ENCODE results near the gene ABTB2. TPM values are rescaled to one million over a fixed set of nuclear protein-coding genes. Genes with fewer than 3 reads are reported as not detected.

Gene ABTB2
- total and polyA plus RNA-seq, 4 donors = 0.73 to 3.3 (median 2.7) TPM

GRCh38 chr11:34332524-34332923, 25.3 kb downstream of the ABTB2 start:
- H3K27me3 ChIP-seq (ENCODE audit: control insufficient read depth in 3 of 3, insufficient read depth in 3 of 3, low read length in 2 of 3) = no peaks in the 10 kb centered on the region
- no peak for ATAC-seq (ENCODE audit: insufficient read depth, low FRiP score)
- H3K4me1 ChIP-seq (ENCODE audit: control insufficient read depth in 5 of 5, insufficient read depth in 5 of 5, low read length in 5 of 5) = peaks cover 6 to 33% (median 20%) of the 10 kb centered on the region in 5 donors
- TF ChIP-seq CTCF (IDR thresholded peaks at IDR 0.05; ENCODE audit: control extremely low read depth, extremely low read depth) = no peak
- DNase-seq = peak; percentile 59 to 77 (median 75)
- no peak overlapping the region for H3K4me3 ChIP-seq
- H3K27ac ChIP-seq (ENCODE audit: low read depth in 1 of 2, low read length in 1 of 2) = no peak overlapping the region
- H3K9ac ChIP-seq (ENCODE audit: insufficient read depth in 1 of 2, low read length in 2 of 2) = no peak overlapping the region
- peaks cover 0 to 3% (median 0%) of the 10 kb centered on the region in 4 donors for H3K9me3 ChIP-seq (ENCODE audit: control insufficient read depth in 4 of 4, insufficient read depth in 3 of 4, low read length in 3 of 4)
- no peaks in the 10 kb centered on the region for H3K36me3 ChIP-seq (ENCODE audit: control insufficient read depth in 4 of 4, insufficient read depth in 4 of 4, low read length in 4 of 4)
- WGBS, 2 donors = 27 to 37% methylated on average over 3 of the region's 3 CpGs

DNA sequence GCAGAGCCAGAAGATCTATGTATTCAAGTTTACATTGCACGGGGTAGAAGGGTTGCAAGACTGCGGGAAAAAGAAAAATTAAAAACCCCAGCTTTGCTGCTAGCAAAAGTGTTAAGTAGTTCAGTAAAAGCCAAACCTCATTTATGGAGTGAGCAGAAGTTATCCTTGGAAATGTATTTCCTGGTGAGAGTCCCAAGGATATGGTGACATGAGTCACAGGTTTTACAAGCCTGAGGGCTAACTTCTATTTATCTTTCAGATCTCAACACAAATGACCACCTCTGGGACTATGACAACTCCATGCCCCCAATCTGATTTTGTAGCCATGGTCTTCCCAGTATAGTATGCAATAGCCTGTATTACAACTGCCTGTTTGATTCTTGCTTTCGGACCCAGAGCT, 26.1 kb downstream of the ABTB2 start:
- H3K9ac ChIP-seq (ENCODE audit: insufficient read depth in 1 of 2, low read length in 2 of 2) = no peak overlapping the region
- H3K4me1 ChIP-seq (ENCODE audit: control insufficient read depth in 5 of 5, insufficient read depth in 5 of 5, low read length in 5 of 5) = peaks cover 6 to 40% (median 24%) of the 10 kb centered on the region in 5 donors
- no peak overlapping the region for H3K4me3 ChIP-seq
- peak overlapping the region in 1 of 2 donors; percentile 52 for H3K27ac ChIP-seq (ENCODE audit: low read depth in 1 of 2, low read length in 1 of 2)
- H3K36me3 ChIP-seq (ENCODE audit: control insufficient read depth in 4 of 4, insufficient read depth in 4 of 4, low read length in 4 of 4) = no peaks in the 10 kb centered on the region
- H3K27me3 ChIP-seq (ENCODE audit: control insufficient read depth in 3 of 3, insufficient read depth in 3 of 3, low read length in 2 of 3) = no peaks in the 10 kb centered on the region
- DNase-seq (no peak), ATAC-seq (ENCODE audit: insufficient read depth, low FRiP score) (no peak)
- whole genome bisulfite sequencing, 2 donors = 90 to 93% methylated on average over 3 of the region's 3 CpGs
- no peak for TF ChIP-seq CTCF (IDR thresholded peaks at IDR 0.05; ENCODE audit: control extremely low read depth, extremely low read depth)
- no peaks in the 10 kb centered on the region for H3K9me3 ChIP-seq (ENCODE audit: control insufficient read depth in 4 of 4, insufficient read depth in 3 of 4, low read length in 3 of 4)

DNA sequence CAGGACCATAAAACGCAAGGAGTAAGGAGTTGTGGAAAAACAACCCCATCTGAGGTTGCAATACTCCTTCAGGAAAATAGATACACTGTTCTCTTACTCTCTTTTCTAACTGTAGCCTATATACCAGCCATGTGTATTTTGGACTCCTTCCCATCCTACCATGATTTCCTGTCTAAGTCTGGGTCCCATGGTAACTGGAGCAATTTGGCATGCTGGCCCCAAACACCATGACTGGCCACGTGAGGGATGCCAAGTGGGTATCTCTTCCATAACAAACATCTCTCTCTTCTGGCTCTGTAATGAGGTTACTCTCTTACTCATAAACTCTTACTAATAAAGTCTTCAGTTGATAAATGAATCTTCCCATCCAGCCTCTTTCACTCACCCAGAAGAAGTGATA, 26.5 kb downstream of the ABTB2 start:
- Histone ChIP-seq H3K36me3 (ENCODE audit: control insufficient read depth in 4 of 4, insufficient read depth in 4 of 4, low read length in 4 of 4) (no peaks in the 10 kb centered on the region), H3K4me1 (ENCODE audit: control insufficient read depth in 5 of 5, insufficient read depth in 5 of 5, low read length in 5 of 5) (peaks cover 6 to 40% (median 24%) of the 10 kb centered on the region in 5 donors), H3K27ac (ENCODE audit: low read depth in 1 of 2, low read length in 1 of 2) (no peak overlapping the region), H3K9me3 (ENCODE audit: control insufficient read depth in 4 of 4, insufficient read depth in 3 of 4, low read length in 3 of 4) (no peaks in the 10 kb centered on the region), H3K9ac (ENCODE audit: insufficient read depth in 1 of 2, low read length in 2 of 2) (no peak overlapping the region), H3K4me3 (no peak overlapping the region), H3K27me3 (ENCODE audit: control insufficient read depth in 3 of 3, insufficient read depth in 3 of 3, low read length in 2 of 3) (no peaks in the 10 kb centered on the region)
- DNase-seq (peak in 2 of 3 donors; percentile 42 to 66), ATAC-seq (ENCODE audit: insufficient read depth, low FRiP score) (no peak)
- WGBS, 2 donors = 53 to 75% methylated on average over 2 of the region's 2 CpGs
- no peak for TF ChIP-seq CTCF (IDR thresholded peaks at IDR 0.05; ENCODE audit: control extremely low read depth, extremely low read depth)

GRCh38 chr11:34330653-34331052, 27.2 kb downstream of the ABTB2 start:
- Histone ChIP-seq H3K4me3 (no peak overlapping the region), H3K9me3 (ENCODE audit: control insufficient read depth in 4 of 4, insufficient read depth in 3 of 4, low read length in 3 of 4) (no peaks in the 10 kb centered on the region), H3K4me1 (ENCODE audit: control insufficient read depth in 5 of 5, insufficient read depth in 5 of 5, low read length in 5 of 5) (peaks cover 6 to 40% (median 24%) of the 10 kb centered on the region in 5 donors), H3K27me3 (ENCODE audit: control insufficient read depth in 3 of 3, insufficient read depth in 3 of 3, low read length in 2 of 3) (no peaks in the 10 kb centered on the region), H3K36me3 (ENCODE audit: control insufficient read depth in 4 of 4, insufficient read depth in 4 of 4, low read length in 4 of 4) (no peaks in the 10 kb centered on the region), H3K9ac (ENCODE audit: insufficient read depth in 1 of 2, low read length in 2 of 2) (no peak overlapping the region), H3K27ac (ENCODE audit: low read depth in 1 of 2, low read length in 1 of 2) (no peak overlapping the region)
- DNase-seq (no peak), ATAC-seq (ENCODE audit: insufficient read depth, low FRiP score) (no peak)
- no peak for TF ChIP-seq CTCF (IDR thresholded peaks at IDR 0.05; ENCODE audit: control extremely low read depth, extremely low read depth)
